ENCODE measurements around the gene ACSM3. TPM values are rescaled to one million over a fixed set of nuclear protein-coding genes. Genes with fewer than 3 reads are reported as not detected.

The ACSM3 gene
- total RNA-seq, 3 donors from 2014 or later, result 27.0 to 45.1 (median 42.2) TPM

GRCh38 chr16:20838240-20838639 lies 74.4 kb downstream of the ACSM3 start:
- Histone ChIP-seq H3K36me3 (ENCODE audit: low read depth) (no peaks in the 10 kb centered on the region), H3K4me1 (ENCODE audit: low read depth) (no peaks in the 10 kb centered on the region), H3K9me3 (peaks cover 6% of the 10 kb centered on the region), H3K4me3 (no peak overlapping the region)
- intact Hi-C loops (cut with DNase I, micrococcal nuclease), result no loop called here
- ATAC-seq (no peak), DNase-seq (no peak)
- TF ChIP-seq CTCF (IDR thresholded peaks at IDR 0.05), result no peak

GRCh38 chr16:20839504-20839903 lies 75.7 kb downstream of the ACSM3 start:
- Histone ChIP-seq H3K4me1 (ENCODE audit: low read depth) (no peaks in the 10 kb centered on the region), H3K9me3 (peaks cover 6% of the 10 kb centered on the region), H3K36me3 (ENCODE audit: low read depth) (no peaks in the 10 kb centered on the region), H3K4me3 (no peak overlapping the region)
- ATAC-seq, result no peak
- DNase-seq, result no peak
- intact Hi-C loops (cut with DNase I, micrococcal nuclease), result no loop called here
- no peak for TF ChIP-seq CTCF (IDR thresholded peaks at IDR 0.05)

- ATAC-seq, result no peak
- Histone ChIP-seq H3K4me3 (no peak overlapping the region), H3K9me3 (no peaks in the 10 kb centered on the region), H3K4me1 (ENCODE audit: low read depth) (no peaks in the 10 kb centered on the region), H3K36me3 (ENCODE audit: low read depth) (no peaks in the 10 kb centered on the region)
- no peak for TF ChIP-seq CTCF (IDR thresholded peaks at IDR 0.05)
- DNase-seq, result no peak
- intact Hi-C loops (cut with DNase I, micrococcal nuclease), result no loop called here
Observed at GRCh38 chr16:20844054-20844453, 80.2 kb downstream of the ACSM3 start.

- TF ChIP-seq CTCF (IDR thresholded peaks at IDR 0.05), result no peak
- Histone ChIP-seq H3K4me3 (no peak overlapping the region), H3K4me1 (ENCODE audit: low read depth) (no peaks in the 10 kb centered on the region), H3K36me3 (ENCODE audit: low read depth) (no peaks in the 10 kb centered on the region), H3K9me3 (no peaks in the 10 kb centered on the region)
- ATAC-seq (no peak), DNase-seq (no peak)
- intact Hi-C loops (cut with DNase I, micrococcal nuclease), result no loop called here
Observed at GRCh38 chr16:20844588-20844987, 80.8 kb downstream of the ACSM3 start.

- Histone ChIP-seq H3K4me1 (ENCODE audit: low read depth) (no peaks in the 10 kb centered on the region), H3K36me3 (ENCODE audit: low read depth) (no peaks in the 10 kb centered on the region), H3K9me3 (no peaks in the 10 kb centered on the region), H3K4me3 (no peak overlapping the region)
- no peak for DNase-seq
- no peak for ATAC-seq
- no peak for TF ChIP-seq CTCF (IDR thresholded peaks at IDR 0.05)
- intact Hi-C loops (cut with DNase I, micrococcal nuclease), result loop anchor here in 1 of 2 donors (5.0 kb wide), 1 partner anchor 241 kb away; no protein-coding TSS in a partner anchor
Observed at GRCh38 chr16:20846030-20846429, 82.2 kb downstream of the ACSM3 start.

GRCh38 chr16:20846551-20846950 lies 82.7 kb downstream of the ACSM3 start:
- Histone ChIP-seq H3K9me3 (no peaks in the 10 kb centered on the region), H3K36me3 (ENCODE audit: low read depth) (no peaks in the 10 kb centered on the region), H3K4me3 (no peak overlapping the region), H3K4me1 (ENCODE audit: low read depth) (peaks cover 1% of the 10 kb centered on the region)
- DNase-seq (no peak), ATAC-seq (no peak)
- TF ChIP-seq CTCF (IDR thresholded peaks at IDR 0.05), result no peak
- intact Hi-C loops (cut with DNase I, micrococcal nuclease), result loop anchor here in 1 of 2 donors (5.0 kb wide), 1 partner anchor 241 kb away; no protein-coding TSS in a partner anchor

Data from mucosa of descending colon (tissue), 3 donors.